Stimulated activated CD4-positive, alpha-beta T cell treated with anti-CD3 and anti-CD28 coated beads, Interleukin-15, amount 100 ng/mL, for 48 hours (primary cell): ENCODE results near the gene ACBD4.
"Not testable (repeated sequence)": the region's sequence is repeated elsewhere in the genome, so short reads cannot be mapped to it uniquely, and the experiment has no call there.

Experiments
- DNase-seq, 2 donors: peaks; one replicate each; pipeline ENCODE4 v3.0.0-alpha.2; 2020; ENCODE audit warnings: low read depth in 2 of 2

Gene ACBD4

GRCh38 chr17:45119964-45120363 lies 15.5 kb upstream of the ACBD4 start:
- DNase-seq = no peak

DNA sequence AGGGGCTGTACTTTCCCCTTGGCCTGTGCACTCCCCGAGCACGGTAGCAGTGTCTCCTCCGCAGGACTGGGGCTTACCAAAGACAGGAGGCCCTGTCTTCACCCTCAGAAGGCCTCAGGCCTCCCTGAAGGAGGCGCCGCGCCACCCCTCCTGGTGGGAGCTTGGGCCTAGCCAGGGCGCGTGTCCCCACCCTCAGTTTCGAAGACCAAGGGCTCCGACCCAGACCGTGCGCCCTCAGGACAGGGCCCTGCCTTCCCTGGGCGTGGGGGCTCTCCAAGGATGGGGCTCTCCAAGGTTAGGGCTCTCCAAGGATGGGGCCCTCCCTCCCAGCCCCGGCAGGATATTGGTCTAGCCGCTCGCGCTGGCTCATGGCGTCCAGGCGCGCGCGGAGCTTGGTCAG lies 14.9 kb upstream of the ACBD4 start:
- no peak for DNase-seq

GRCh38 chr17:45121055-45121454 lies 14.4 kb upstream of the ACBD4 start:
- DNase-seq = no peak

- no peak for DNase-seq
Observed at GRCh38 chr17:45123076-45123770, 12.3 kb upstream of the ACBD4 start.

- DNase-seq = no peak
Observed at GRCh38 chr17:45123930-45124796, 11.3 kb upstream of the ACBD4 start.

DNA sequence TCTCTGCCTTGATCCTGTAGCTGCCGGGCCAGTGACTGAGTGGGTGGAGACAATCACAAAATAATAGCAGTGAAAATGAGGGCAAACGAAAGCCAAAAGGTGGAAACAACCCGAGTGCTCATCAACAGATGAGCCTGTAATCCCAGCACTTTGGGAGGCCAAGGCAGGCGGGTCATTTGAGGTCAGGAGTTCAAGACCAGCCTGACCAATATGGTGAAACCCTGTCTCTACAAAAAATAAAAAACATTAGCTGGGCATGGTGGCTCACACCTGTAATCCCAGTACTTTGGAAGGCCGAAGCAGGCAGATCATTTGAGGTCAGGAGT lies 10.7 kb upstream of the ACBD4 start:
- DNase-seq = not testable (repeated sequence)

GRCh38 chr17:45125509-45125908 lies 10.0 kb upstream of the ACBD4 start:
- DNase-seq = no peak

GRCh38 chr17:45127207-45127547 lies 8.3 kb upstream of the ACBD4 start:
- no peak for DNase-seq

GRCh38 chr17:45127548-45128300 lies 7.8 kb upstream of the ACBD4 start:
- no peak for DNase-seq

- DNase-seq = no peak
Observed at GRCh38 chr17:45128331-45128730, 7.2 kb upstream of the ACBD4 start.

DNA sequence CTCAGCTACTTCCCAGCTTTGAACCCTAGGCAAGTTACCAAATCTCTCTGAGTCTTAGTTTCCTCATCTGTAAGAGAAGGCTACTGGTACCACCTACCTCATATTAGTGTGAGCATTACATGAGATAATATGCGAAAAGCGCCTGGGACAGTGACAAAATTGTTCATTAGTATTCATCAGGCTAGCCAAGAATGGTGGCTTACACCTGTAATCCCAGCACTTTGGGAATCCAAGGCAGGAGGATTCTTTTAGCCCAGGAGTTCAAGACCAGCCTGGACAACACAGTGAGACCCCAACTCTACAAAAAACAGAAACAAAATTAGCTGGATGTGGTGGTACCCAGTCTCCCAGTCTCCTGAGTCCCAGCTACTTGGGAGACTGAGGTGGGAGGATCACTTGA lies 6.5 kb upstream of the ACBD4 start:
- no peak for DNase-seq

DNA sequence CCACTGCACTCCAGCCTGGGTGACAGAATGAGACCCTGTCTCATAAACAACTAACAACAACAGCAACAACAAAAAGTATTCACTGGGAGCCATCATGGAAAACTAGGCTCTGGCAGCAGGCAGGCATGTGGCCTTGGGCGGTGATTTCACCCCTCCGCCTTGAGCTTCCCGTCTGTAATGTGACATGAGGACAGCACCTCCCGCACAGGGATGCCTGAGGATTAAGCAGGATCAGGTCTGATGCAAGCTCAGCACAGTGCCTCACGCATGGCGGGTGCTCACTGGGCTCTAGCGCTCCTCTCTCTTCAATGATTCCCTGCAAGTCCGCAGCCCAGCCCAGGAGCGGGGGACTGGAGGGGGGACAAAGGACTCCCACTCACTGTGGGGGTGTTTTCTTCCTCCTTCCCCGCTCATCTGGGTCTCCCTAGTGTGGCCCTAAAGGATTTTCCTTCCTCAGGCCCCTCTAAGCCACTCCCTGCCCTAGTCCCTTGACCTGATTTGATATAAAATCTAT lies 6.0 kb upstream of the ACBD4 start:
- no peak for DNase-seq

DNA sequence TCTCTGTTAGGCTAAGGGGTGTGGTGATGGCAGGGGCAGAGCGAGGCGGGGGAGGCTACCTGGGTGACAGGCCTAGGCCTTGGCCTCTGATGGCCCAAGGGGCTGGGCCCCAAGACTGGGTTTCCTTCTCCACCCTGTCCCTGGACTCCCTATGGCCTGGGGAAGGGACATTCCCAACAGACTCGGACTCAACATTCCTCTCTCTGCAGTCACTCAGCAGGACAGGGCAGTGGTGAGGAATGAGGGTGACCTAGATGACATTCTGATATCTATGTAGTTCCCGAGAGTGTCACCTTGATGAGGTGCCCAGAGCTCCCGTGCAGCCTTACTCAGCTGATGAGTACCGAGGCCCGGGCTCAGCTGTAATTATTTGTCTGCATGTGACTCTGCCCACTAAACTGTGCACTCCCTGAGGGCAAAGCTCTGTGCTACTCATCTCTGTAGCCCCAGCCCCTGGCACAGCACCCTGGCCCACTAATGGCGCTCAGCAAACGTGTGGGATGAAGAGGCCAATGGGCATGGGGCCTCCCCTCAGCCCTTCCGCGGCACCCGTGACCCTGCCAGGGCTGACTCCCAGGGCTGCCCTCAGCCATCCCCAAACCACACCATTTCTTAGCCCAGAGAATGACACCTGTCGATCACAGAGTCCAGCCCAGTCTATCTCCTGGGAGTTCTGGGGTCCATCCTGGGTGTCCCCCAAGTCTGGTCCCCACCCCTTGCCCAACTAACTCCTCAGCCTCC lies 5.4 kb upstream of the ACBD4 start:
- DNase-seq = no peak

DNA sequence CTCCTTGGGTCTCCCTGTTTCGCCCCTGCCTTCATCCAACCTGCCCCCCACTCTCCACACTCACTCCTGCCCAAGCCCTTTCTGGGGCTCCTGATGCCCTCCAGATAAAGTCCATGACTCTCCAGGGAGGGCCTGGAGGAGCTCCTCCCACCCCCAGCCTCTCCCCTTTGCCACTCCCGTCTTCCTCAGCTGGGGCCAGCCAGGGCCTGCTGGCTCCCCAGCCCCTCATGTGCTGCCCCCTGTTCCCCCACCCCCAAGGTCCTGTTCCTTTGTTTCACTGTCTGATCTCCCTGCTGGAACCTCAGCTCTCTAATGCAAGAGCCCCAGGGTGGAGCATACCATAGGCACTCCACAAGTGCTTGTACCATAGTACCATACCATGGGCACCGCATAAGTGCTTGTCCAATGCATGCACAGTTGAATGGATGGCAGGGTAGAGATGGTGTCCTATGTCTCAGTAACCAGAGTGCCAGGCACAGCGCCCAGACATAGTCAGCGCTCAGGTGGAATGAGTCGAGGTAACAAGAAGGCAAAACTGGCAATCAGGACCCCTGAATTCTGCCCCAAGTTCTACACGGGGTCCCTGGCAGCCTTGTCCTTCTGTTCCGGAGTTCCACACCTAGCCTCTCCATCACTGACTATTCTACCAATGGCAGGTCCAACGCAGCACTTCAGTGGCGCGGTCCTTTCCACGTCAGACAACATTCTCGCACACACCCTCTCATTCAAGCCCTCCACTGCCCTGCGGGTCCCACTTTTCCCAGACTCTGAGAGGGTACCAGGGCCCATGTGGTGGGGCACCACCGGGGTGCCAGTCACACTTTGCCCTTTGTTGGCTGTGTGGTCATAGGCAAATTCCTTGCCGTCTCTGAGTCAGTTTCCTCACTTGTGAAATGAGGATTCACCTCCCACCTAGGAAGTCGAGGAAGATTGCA lies 4.5 kb upstream of the ACBD4 start:
- no peak for DNase-seq

DNA sequence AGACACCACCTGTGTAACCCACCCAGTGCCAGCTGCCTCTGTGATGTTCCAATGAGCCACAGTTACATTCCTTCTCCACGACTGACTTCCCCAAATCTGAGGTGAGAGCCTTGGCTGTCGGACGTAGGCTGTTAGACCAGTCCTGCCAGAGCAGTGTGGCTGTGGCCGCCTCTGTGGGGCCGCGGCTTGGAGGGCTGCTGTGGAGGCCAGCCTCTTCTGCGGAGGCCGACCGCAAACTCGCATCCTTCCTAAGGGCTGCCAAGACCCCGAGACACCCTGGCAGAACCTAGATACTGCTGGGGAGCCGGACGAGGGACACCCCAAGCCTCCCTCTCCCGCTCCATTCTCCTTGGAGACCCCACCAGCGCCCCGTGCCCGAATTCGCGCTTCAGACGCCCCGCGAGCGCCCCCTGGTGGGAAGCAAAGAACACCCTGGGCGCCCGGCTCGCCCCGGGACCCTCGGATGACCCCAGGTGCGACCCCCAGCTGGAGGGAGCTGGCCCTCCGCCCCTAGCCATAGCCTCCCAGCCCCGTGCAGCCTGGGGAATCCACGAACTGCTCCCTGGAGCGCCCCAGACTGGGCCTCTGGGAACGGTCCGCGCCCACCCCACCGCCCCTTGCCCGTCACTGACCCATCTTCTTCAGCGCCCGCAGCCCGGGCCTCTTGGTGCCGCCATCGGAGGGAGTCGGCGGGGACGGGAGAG lies 3.7 kb upstream of the ACBD4 start:
- peak in 1 of 2 donors; percentile 40 for DNase-seq

- DNase-seq = peak in 1 of 2 donors; percentile 65
Observed at GRCh38 chr17:45132320-45132571, 3.2 kb upstream of the ACBD4 start, which contains the start of gene PLCD3. Gene PLCD3 (minus strand): TSS chr17:45132515. CDS start chr17:45132410, 105 bp downstream.

DNA sequence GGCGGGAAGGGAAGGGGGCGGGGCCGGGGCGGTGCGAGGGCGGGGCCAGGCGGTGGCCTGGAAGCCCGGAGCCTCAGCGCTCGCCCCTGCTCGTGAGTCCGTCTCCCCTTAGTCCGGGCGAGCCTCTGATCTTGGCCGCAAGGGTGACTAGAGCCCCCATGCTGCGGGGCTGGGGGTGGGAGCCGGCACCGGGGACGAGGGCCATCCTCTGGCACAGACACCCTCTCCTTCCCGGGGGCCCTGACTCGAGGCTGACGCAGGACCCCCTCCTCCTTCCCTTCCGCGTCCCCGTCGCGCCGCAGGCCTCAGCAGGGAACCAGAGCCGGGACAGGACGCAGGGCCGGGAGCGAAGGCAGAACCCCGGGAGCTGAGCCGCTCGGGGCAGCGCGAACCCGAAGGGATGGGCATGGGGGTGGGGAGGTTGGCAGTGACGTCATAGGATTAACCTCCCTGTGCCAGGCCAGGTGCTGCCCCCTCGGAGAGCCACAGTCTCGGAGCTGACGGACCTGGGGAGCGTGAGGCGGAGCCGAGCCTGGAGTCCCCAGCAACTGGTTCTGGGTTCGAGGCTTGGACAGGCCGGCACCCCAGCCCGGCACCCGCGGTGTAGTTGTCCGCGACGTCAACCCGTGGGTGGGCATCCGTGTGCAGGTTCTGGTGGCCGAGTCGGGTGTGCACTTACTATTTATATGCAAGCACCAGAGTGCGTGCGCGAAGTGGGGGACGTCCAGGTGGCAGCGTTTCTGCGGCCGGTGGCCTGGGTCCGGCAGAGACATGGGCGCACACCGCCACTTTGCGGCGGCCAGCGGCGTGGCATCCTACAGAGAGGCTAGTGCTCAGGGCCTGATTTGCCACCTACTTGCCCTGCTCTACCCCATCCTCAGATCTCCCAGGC lies 2.7 kb upstream of the ACBD4 start:
- peak; percentile 47 to 52 for DNase-seq

DNA sequence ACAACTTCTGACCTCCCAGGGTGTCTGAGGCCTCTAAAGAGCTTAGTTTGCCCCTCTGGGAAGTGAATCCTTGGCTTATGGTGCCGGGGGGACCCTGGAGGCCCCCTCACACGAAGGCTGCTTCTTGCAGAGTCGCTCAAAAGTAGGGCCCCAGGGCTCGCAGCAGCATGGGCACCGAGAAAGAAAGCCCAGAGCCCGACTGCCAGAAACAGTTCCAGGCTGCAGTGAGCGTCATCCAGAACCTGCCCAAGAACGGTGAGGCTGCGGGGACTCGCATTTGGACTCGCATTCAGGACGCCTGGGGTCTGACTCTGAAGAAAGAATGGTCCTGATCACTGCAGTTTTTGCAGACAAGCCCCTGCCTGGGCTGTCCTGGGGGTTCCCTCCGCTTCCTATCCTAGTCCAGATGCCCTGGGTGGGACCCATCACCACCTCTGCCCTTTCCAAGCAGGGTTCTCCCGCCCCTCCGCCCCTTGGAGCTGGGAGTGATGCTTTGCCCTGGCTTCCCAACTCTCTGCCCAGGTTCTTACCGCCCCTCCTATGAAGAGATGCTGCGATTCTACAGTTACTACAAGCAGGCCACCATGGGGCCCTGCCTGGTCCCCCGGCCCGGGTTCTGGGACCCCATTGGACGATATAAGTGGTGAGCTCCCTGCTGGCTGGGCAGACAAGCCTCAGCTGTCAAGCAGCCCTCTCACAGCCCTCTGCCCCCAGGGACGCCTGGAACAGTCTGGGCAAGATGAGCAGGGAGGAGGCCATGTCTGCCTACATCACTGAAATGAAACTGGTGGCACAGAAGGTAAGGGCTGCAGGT lies 698 bp downstream of the ACBD4 start:
- DNase-seq = no peak
